ENCODE data around the gene AARSD1. TPM values are rescaled to one million over a fixed set of nuclear protein-coding genes. Genes with fewer than 3 reads are reported as not detected.
"Not testable (repeated sequence)": the region's sequence is repeated elsewhere in the genome, so short reads cannot be mapped to it uniquely, and the experiment has no call there.

The AARSD1 gene
- total RNA-seq, 2 experiments from 2014 or later, result 88.5 to 95.4 TPM

- ChIA-PET CTCF (interaction anchor here (0.8 to 1.8 kb wide), 7 partner anchors 18 to 258 kb away, joined by 3 to 8 read pairs (median 3); partner anchors contain the start of genes BECN1 and PSME3), POLR2A (interaction anchor here (0.5 to 1.0 kb wide), 2 partner anchors 74 to 95 kb away, joined by 4 read pairs; no protein-coding TSS in a partner anchor)
Observed at GRCh38 chr17:42928714-42929496, 35.3 kb downstream of the AARSD1 start.

DNA sequence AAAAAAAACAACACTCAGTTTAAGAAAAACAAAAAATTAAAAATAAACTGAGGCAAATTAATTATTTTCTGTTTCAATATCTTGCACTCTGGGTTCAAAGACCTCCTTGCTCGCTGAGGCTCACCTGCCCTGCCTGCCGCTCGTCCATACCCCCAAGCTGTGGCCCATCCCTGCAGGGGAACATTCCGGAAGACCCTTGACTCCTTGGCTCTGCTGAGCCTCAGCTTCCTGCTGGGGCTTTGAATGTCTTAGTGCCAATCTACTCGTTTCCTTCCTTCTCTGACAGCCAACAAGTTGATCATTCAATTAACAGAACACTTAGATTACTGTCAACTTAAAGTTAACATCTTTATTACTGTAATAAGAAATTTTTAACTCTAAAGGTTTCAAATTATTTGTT, 39.4 kb downstream of the AARSD1 start:
- CTCF ChIA-PET, result no interaction called here
- POLR2A ChIA-PET, result no interaction called here

DNA sequence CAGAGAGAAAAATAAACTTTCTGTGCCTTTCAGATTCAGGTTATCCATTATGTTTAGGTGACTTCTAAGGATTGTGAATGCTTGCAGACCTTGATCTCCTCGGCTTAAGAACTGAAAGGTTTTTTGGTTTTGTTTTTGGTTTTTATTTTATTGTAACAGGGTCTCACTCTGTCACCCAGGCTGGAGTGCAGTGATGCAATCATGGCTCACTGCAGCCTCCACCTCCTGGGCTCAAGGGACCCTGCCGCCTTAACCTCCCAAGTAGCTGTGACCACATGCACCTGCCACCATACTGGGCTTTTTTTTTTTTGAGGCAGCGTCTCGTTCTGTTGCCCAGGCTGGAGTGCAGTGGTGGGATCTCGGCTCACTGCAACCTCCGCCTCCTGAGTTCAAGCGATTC, 40.8 kb downstream of the AARSD1 start:
- CTCF ChIA-PET, result not testable (repeated sequence)

DNA sequence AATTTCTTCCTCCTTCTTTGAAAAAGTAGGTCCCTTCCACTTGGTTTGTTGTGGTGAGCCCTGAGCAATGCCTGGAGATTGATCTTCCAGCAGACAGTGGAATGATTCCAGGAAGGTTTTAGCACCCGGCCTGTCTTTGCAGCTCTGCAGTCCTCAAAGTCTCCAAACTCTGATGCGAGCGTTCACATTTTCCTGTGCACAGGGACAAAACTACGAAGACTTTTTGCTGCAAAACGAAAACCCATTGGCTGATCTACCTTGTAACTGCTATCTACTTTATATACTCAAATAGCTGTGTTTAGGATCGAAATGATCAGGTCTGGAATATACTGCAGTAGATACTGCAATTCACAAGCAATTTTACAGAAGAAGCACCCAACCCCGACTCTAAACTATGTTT, 42.0 kb downstream of the AARSD1 start:
- ChIA-PET POLR2A (no interaction called here), CTCF (interaction anchor here (1.3 kb wide), 1 partner anchor 344 kb away, joined by 3 read pairs; no protein-coding TSS in a partner anchor)

More for the DNA sequence above, 40.8 kb downstream of the AARSD1 start:
- POLR2A ChIA-PET, result not testable (repeated sequence)

- ChIA-PET CTCF (no interaction called here), POLR2A (no interaction called here)
Observed at GRCh38 chr17:42920922-42921321, 43.3 kb downstream of the AARSD1 start.

DNA sequence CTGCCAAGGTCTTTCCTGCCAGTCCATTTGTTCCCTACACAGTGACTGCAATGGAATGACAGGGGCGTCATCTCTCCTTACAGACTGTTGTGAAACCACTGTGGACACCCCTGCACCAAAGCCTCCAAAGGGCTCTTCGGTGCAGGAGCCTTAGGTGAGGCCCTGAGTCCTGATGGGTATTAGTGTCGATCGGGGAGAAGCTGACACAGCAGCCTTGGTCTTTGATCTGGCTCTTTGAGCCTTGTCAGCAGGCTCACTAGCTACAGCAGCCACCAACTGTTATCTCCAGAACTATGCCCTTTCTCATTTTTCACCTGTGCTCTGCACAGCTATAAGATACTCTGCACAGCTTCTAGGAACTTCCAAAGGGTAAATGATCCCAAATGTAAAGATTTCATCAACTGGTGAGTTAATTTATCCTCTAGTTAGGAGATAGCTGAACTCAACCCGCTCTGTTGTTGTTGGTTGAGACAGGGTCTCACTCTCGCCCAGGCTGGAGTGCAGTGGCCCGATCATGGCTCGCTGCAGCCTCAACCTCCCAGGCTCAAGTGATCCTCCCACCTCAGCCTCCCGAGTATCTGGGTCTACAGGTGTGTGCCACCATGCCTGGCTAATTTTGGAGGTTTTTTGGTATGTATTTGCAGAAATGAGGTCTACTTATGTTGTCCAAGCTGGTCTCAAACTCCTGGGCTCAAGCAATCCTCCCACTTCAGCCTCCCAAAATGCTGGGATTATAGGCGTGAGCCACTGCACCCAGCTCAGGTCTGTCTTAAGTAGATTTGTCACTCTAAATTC, 44.0 kb downstream of the AARSD1 start:
- POLR2A ChIA-PET, result no interaction called here
- CTCF ChIA-PET, result no interaction called here

DNA sequence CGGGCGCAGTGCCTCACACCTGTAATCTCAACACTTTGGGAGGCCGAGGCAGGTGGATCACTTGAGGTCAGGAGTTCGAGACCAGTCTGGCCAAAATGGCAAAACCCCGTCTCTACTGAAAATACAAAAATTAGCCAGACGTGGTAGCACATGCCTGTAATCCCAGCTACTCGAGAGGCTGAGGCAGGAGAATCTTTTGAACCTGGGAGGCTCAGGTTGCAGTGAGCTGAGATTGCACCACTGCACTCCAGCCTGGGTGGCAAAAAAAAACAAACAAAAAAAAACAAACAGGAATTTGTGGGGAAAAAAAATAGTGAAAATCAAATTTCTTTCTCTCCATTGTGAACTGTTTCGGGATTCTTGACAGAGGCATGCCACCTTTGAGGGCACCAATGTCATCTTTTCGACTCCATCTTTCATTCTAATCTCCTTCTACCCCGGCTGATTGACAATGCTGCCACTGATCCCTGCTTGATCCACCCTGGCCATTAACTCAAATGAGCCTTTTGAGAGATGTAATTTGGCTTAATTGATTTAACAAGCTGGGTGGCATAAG, 44.7 kb downstream of the AARSD1 start:
- POLR2A ChIA-PET, CTCF ChIA-PET: not testable (repeated sequence)

DNA sequence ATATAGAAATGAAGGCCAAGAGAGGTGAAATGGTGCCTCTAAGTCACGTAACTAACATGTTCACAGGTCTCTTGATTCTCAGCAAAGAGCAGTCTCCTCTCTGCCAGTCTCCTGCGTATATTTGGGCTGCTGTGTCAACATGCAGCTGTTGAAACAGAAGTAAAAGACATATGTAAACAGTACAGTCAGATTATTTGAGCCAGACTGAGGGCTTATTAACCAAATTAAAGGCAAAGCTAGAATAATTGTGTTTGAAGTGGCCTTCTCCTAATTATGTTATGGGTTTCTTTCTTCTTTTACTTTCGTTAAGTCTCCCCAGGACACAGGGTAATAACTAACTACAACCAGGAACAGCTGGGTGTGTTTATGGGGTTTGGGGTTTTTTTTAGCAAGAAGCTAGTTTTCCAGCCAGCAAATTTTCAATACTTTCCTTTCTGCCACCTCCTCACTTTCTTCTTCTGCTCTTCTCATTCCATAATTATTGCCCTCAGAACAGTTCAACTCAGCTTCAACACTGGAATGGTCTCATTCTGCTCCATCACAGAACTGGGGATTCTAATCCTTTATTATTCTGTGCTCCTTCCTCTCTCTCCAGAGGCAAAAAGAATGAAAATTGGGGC, 45.2 kb downstream of the AARSD1 start:
- POLR2A ChIA-PET, result no interaction called here
- CTCF ChIA-PET, result no interaction called here

DNA sequence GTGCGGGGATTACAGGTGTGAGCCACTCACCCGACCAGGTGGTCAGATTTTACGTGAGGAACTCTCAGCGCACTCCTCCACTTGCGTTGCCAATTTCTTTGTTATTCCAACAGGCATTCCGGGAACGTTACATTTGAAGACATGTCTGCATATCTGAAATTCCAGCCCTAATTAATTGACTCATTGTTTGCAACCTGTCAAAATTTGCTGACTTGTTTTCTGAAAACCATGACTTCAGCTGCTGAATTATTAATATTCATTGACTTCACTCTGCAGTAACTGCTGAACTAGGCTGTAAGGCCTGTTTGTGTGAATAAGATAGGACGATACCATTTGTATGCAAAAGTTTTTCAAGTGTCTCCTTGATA, 47.0 kb downstream of the AARSD1 start:
- ChIA-PET CTCF (no interaction called here), POLR2A (no interaction called here)

DNA sequence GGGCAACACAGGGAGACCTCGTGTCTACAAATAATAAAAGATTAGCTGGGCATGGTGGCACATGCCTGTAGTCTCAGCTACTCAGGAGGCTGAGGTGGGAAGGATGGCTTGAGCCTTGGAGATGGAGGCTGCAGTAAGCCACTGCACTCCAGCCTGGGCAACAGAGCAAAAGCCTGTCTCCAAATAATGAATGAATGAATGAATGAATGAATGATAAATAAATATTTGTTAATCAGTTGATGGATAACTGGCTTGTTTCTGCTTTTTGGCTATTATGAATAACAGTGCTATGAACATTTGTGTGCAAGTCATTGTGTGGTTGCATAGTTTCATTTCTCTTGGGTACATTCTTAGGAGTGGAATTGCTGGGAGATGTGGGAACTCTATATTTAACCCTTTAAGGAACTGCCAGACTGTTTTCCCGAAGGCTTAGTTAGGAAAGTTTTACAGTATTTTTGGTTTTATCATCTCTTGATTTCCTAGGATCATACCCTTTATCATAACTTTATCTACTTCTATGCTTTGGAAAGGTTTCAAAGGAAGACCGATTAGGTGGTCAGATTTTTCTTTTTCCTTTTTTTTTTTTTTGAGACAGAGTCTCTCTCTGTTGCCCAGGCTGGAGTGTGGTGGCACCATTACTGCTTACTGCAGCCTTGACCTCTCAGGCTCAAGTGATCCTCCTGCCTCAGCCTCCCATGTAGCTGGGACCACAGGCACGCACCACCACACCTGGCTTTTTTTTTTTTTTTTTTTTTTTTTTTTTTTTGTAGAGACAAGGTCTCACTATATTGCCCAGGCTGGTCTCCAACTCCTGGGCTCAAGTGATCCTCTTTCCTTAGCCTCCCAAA, 47.6 kb downstream of the AARSD1 start:
- CTCF ChIA-PET, POLR2A ChIA-PET: not testable (repeated sequence)

DNA sequence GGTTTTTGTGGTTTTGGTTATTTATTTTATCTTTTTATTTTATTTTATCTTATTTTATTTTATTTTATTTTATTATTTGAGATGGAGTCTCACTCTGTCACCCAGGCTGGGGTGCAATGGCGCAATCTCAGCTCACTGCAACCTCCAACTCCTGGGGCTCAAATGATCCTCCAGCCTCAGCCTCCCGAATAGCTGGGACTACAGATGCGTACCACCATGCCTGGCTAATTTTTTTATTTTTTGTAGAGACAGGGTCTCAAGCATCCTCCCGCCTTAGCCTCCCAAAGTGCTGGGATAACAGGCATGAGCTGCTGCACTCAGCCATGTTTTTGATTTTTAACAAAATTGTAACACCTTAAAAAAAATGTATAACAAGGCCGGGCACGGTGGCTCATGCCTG, 49.0 kb downstream of the AARSD1 start:
- POLR2A ChIA-PET, result not testable (repeated sequence)
- CTCF ChIA-PET, result interaction anchor here (0.7 kb wide), 1 partner anchor 98 kb away, joined by 4 read pairs; no protein-coding TSS in a partner anchor

DNA sequence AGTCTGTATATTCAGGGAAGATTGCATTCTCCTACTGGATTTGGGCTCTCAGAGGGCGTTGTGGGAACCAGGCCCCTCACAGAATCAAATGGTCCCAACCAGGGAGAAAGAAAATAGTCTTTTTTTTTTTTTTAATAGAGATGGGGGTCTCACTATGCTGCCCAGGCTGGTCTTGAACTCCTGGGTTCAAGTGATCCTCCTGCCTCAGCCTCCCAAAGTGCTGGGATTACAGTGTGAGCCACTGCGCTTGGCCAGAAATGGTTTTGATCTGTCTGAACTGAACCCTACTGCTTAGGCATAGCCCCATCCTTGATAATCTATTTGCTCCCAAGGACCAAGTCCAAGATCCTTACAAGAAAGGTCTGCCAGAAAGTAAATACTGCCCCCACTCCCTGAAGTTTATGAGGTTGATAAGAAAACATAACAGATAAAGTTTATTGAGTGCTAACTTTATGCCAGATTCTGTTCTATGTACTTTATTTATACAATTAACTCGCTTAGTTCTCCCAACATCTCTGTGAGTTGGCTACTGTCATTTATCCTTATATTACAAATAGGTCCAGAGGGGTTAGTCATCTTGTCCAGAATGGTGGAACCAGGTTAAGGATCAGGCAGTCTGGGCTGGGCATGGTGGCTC, 50.2 kb downstream of the AARSD1 start:
- ChIA-PET CTCF (no interaction called here), POLR2A (no interaction called here)

DNA sequence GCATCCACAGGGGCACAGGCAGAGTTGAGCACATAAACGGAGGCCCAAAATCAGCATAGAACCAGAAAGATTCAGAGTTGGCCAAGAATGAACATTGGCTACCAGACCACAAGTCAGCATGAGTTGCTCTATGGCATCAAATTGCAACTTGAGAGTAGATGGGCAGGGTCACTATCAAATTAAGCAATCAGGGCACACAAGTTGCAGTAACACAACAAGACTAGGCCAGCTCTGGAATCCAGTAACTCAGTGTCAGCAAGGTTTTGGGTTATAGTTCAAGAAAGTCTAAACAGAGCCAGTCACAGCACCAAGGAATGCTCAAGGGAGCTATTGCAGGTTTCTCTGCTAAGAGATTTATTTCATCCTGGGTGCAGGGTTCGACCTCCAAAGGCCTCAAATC, 50.7 kb downstream of the AARSD1 start:
- ChIA-PET CTCF (no interaction called here), POLR2A (no interaction called here)

- ChIA-PET POLR2A (no interaction called here), CTCF (no interaction called here)
Observed at GRCh38 chr17:42908872-42909700, 55.2 kb downstream of the AARSD1 start.

DNA sequence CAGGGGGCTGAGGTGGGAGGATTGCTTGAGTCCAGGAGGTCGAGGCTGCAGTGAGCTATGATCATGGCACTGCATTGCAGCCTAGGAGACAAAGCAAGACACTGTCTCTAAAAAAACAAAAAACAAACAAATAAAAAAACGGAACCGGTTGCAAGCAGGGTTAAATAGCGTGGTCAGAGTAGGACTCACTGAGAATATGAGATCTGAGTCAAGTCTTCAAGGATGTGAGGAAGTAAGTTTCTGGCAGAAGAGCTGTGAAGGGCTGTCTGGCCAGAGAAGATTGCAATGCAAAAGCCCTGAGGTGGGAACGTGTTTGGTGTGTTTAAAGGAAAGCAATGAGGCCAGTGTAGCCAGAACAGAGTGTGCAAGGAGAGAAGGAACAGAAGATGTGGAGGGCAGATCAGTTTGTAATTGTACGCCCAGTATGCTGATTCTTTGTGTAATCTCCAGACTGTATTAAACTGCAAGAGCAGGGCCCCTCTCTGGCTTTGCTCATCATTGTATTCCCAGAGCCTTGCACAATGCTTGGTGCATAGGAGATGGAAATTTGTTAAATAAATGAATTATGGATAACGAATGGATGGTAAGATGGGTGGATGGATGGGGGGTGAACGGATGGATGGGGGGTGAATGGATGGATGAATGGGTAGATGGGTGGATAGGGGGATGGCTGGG, 57.3 kb downstream of the AARSD1 start:
- POLR2A ChIA-PET, result no interaction called here
- CTCF ChIA-PET, result no interaction called here

GRCh38 chr17:42904110-42904469, 60.2 kb downstream of the AARSD1 start:
- POLR2A ChIA-PET, result no interaction called here

DNA sequence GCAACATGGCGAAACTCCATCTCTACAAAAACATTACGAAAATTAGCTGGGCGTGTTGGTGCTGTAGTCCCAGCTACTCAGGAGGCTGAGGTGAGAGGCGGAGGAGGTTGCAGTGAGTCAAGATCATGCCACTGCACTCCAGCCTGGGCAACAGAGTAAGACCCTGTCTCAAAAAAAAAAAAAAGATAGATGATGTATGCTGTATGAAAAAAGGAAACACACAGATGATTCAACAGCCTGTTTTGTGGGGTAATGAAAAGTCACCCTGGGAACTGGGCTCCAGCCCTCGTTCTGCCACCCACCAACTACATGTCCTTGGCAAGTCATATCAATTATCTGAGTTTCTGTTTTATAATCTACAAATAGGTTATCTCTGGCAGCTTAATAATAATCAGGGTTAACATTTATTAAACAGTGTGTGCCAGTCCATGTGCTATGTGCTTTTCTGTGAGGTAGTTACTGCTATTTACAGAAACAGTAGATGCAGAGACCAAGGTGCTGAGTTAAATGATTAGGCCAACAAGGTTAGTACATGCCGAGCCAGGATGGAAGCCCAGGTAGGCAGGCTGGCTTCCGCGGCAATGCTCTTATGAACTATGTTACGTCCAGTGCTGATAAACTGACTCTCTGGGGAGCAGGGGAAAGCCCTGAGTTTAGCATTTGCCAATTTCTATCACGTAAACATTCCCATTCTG, 62.6 kb downstream of the AARSD1 start:
- CTCF ChIA-PET, result no interaction called here
- POLR2A ChIA-PET, result interaction anchor here (0.6 kb wide), 1 partner anchor 171 kb away, joined by 5 read pairs; no protein-coding TSS in a partner anchor

More at GRCh38 chr17:42904110-42904469, 60.2 kb downstream of the AARSD1 start:
- CTCF ChIA-PET, result no interaction called here
